ENCODE results near the gene SYT7. TPM values are rescaled to one million over a fixed set of nuclear protein-coding genes. Genes with fewer than 3 reads are reported as not detected.
A peak's percentile ranks its signal among the peaks of the same experiment; 100 is the strongest.

SYT7 gene
- total RNA-seq, 2 experiments from 2014 or later: not detected

DNA sequence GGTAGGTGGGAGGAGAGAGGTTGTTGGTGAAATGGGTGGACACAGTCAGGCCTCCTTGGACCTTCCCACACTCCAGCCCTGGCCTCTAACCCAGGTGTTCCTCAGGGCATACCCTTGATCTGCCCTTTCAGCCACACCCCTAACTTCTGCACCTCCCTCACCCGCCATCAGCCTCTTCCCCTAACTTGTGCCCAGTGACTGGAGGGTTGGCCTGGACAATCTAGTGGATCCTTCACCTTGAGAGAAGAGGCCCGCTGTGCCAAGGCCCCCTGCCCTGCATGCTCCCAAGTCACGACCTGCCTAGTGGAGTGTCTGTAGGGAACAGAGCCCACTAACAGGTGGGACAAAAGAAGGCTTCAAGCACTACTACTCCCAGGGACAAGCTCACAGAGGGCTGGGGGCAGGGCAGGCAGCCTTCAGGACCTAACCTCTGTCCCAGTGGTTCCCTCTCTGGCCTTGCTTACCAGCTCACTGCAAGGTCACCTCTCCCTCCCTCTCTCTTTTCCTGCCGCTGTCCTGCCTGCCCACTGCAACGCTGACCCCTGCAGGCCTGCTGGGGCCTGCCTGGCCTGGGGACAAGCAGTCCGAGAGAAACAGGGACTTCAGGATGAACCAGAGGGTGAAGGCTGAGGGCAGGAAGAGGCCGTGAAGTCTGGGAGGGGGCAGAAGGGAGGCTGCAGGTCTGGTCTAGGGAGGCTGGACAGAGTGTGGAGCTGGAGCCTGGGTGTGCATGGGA is 3.3 kb downstream of the SYT7 start:
- CTCF ChIA-PET: no interaction called here
- DNase-seq (no peak), ATAC-seq (no peak)
- no peaks in the 10 kb centered on the region for H3K36me3 Mint-ChIP-seq (ENCODE audit: low read depth)
- peaks cover 5% of the 10 kb centered on the region for H3K4me1 Mint-ChIP-seq (ENCODE audit: low read depth)
- H3K4me3 Mint-ChIP-seq: no peak overlapping the region
- no peak overlapping the region for H3K27ac Mint-ChIP-seq
- no peaks in the 10 kb centered on the region for H3K9me3 Mint-ChIP-seq (ENCODE audit: insufficient read depth)
- H3K27me3 Mint-ChIP-seq (ENCODE audit: low read depth): peaks cover 35% of the 10 kb centered on the region
- POLR2A ChIA-PET: no interaction called here

DNA sequence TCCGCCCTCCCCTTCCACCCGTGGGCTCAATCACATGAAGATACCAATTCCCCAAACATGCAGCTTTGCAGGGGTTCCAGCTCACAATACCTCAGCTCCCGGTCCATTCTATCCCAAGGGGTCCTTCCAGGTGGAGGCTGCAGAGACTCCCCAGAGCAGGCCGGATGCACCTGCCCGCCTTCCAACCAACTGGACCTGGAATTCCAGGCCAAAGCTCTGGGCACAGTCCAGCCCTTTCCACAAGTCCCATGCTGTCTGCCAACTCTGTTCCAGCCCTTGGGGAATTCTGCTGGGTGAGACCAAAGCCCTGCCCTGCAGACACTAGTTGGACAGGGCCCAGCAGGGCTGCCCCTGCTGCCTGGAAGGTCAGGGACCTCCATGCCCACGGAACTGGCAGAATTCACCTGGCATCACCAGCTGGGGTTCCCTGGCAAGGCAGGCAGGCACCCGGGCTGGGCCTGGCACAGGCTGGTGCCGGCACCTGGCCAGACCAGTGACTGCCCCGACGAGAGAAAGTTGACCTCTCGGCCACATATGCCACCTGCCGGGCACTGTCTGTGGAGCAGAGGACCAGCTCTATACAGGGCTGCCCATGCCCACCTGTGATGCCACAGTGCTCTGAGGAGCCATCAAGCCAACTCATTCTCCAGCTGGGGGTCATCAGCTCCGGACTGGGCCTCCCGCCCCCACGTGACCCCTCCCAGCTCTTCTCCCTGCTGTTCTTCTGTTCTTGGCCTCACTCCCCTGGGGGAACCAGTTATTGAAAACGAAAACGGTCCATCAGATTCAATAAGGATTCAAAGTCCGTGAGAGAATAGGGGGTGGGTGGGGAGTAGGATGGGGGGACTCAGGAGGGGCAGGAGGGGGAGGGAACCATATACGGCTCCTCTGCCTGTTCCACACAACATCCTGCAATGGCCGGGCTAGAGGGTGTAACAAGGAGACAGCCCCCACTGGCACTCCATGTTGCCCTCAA is 4.7 kb downstream of the SYT7 start:
- Mint-ChIP-seq H3K4me1 (ENCODE audit: low read depth) (no peaks in the 10 kb centered on the region), H3K27ac (no peak overlapping the region), H3K9me3 (ENCODE audit: insufficient read depth) (no peaks in the 10 kb centered on the region), H3K36me3 (ENCODE audit: low read depth) (no peaks in the 10 kb centered on the region), H3K4me3 (no peak overlapping the region), H3K27me3 (ENCODE audit: low read depth) (peaks cover 22% of the 10 kb centered on the region)
- POLR2A ChIA-PET: no interaction called here
- no peak for DNase-seq
- CTCF ChIA-PET: no interaction called here
- no peak for ATAC-seq

DNA sequence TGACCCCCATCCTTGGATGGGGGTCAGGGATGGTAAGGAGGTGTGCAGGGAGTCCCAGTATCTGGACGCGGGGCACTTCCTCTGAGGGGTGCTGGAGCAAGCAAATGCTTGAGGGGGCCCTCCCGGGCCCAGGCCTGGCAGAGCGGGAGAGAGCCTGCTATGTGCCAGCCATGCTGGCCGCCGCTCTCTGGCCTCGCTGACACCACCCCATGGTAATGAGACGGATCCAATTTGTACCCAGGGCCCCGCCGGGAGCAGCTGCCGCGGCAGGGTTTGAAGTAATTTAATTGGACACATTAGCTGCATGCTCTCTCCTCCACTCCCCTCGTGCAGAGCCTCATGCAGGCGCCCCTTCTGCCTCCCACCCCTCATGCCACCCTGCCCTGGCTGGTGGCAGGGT is 6.3 kb downstream of the SYT7 start:
- H3K9me3 Mint-ChIP-seq (ENCODE audit: insufficient read depth): no peaks in the 10 kb centered on the region
- no peaks in the 10 kb centered on the region for H3K4me1 Mint-ChIP-seq (ENCODE audit: low read depth)

DNA sequence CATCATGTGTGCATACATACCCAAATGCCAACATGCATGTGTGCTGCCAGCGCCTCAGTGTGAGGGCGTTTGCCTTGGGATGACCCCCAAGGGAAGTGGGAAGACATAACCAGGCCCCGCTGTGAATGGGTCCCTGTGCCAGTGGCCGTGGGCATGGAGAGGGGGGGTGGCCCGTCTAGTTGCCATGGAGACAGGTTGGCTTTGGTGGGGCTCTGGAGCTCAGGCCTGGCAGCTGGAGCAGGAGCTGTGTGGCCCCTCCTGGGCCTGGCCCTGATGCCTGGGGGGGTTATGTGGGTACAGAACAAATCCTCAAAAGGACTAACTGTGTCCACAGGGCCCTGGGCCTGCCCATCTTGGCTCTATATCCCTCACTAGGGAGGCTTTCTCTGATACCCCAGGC is 8.0 kb downstream of the SYT7 start:
- POLR2A ChIA-PET: no interaction called here
- Mint-ChIP-seq H3K27me3 (ENCODE audit: low read depth) (peaks cover 9% of the 10 kb centered on the region), H3K4me3 (no peak overlapping the region), H3K9me3 (ENCODE audit: insufficient read depth) (no peaks in the 10 kb centered on the region), H3K36me3 (ENCODE audit: low read depth) (no peaks in the 10 kb centered on the region), H3K4me1 (ENCODE audit: low read depth) (no peaks in the 10 kb centered on the region), H3K27ac (no peak overlapping the region)
- ATAC-seq (no peak), DNase-seq (no peak)
- CTCF ChIA-PET: no interaction called here

More for the DNA sequence above, 6.3 kb downstream of the SYT7 start:
- Mint-ChIP-seq H3K27ac (no peak overlapping the region), H3K36me3 (ENCODE audit: low read depth) (no peaks in the 10 kb centered on the region), H3K4me3 (no peak overlapping the region), H3K27me3 (ENCODE audit: low read depth) (peaks cover 16% of the 10 kb centered on the region)
- CTCF ChIA-PET: no interaction called here
- ATAC-seq: no peak
- POLR2A ChIA-PET: interaction anchor here (1.0 kb wide), 1 partner anchor 10 kb away, joined by 3 read pairs; no protein-coding TSS in a partner anchor
- DNase-seq: no peak

DNA sequence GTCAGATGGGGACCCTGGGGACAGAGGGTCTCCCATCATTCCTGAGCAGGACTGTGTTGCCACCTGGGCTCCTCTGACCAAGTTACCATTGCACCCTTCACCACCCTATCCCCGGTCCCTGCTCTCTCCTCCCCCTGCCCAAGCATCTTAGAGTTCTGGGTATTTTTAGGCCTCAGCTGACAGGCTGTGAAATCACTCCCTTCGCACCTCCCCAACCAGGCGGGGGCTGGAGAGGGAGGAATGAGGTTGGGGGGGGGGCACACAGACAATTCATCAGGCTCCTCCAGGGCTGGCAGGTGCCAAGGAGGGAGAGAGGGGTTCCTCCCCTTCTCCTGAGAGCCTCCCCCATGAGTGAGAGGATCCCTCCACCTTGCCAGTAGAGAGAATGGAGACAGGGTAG is 9.0 kb downstream of the SYT7 start:
- no peak overlapping the region for H3K4me3 Mint-ChIP-seq
- H3K4me1 Mint-ChIP-seq (ENCODE audit: low read depth): no peaks in the 10 kb centered on the region
- ChIA-PET POLR2A (no interaction called here), CTCF (no interaction called here)
- DNase-seq (no peak), ATAC-seq (no peak)
- H3K27me3 Mint-ChIP-seq (ENCODE audit: low read depth): peaks cover 13% of the 10 kb centered on the region
- H3K27ac Mint-ChIP-seq: no peak overlapping the region
- no peaks in the 10 kb centered on the region for H3K9me3 Mint-ChIP-seq (ENCODE audit: insufficient read depth)
- no peaks in the 10 kb centered on the region for H3K36me3 Mint-ChIP-seq (ENCODE audit: low read depth)

DNA sequence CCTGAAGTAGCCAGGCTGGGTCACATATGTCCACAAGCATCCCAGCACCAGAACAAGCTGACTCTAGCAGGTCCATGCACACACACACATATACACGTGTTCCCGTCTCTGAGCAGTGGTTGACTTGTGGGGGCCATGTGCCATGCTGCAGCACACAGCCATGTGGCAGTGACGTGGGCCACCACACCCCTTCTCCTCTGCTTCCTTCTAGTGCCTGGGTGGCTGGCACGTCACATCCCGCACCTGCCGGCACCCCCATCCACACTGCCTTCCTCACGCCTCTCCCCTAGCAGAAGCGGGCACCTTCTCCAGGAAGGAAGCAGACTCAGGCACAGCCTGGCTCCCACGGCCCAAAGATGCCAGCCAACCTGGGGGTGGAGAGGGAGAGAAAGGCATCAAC is 9.5 kb downstream of the SYT7 start:
- no peak overlapping the region for H3K27ac Mint-ChIP-seq
- no peaks in the 10 kb centered on the region for H3K4me1 Mint-ChIP-seq (ENCODE audit: low read depth)
- no peaks in the 10 kb centered on the region for H3K9me3 Mint-ChIP-seq (ENCODE audit: insufficient read depth)
- ATAC-seq (no peak), DNase-seq (no peak)
- H3K27me3 Mint-ChIP-seq (ENCODE audit: low read depth): peaks cover 13% of the 10 kb centered on the region
- POLR2A ChIA-PET: no interaction called here
- H3K36me3 Mint-ChIP-seq (ENCODE audit: low read depth): no peaks in the 10 kb centered on the region
- CTCF ChIA-PET: no interaction called here
- no peak overlapping the region for H3K4me3 Mint-ChIP-seq

DNA sequence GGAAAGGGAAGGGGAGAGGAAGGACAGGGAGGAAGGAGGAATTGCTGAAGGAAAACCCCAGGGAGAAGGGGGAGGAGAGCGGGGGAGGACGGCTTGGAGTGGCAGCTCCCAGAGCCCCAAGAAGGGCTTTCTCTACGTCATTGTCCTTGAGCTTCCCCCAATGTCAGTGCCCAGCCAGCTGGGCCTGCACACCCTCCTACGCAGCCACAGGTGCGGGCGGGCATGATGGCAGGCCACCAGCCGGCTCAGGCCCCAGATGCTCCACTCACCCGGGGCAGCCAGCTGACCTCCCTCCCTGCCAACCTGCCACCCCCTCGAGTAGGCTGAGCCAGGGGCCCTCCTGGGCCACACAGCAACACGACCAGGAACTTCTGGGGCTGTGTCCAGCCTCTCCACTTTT is 11.2 kb downstream of the SYT7 start:
- DNase-seq (no peak), ATAC-seq (no peak)
- no peak overlapping the region for H3K4me3 Mint-ChIP-seq
- H3K27ac Mint-ChIP-seq: no peak overlapping the region
- H3K9me3 Mint-ChIP-seq (ENCODE audit: insufficient read depth): no peaks in the 10 kb centered on the region
- ChIA-PET POLR2A (no interaction called here), CTCF (interaction anchor here (1.2 kb wide), 1 partner anchor 38 kb away, joined by 3 read pairs; no protein-coding TSS in a partner anchor)
- H3K27me3 Mint-ChIP-seq (ENCODE audit: low read depth): peaks cover 13% of the 10 kb centered on the region
- no peaks in the 10 kb centered on the region for H3K36me3 Mint-ChIP-seq (ENCODE audit: low read depth)
- H3K4me1 Mint-ChIP-seq (ENCODE audit: low read depth): no peaks in the 10 kb centered on the region

DNA sequence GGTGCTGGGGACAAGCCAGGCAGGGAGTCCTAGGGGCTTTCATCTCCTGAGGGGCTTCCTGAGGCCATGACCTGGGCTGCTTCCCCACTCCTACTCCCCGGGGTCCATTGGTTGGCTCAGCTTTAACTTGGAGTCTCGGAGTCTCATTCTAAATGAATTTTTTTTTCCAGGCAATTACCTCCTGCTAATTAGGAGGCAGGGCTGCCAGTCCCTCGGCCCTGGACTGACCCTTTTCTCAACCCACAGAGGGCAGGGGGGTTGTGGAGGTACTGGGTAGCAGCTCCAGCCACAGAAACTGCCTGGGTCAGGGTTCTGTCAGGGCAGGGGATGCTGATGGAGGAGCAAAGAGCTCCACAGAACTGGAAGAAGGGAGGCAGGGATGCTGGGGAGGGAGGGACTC is 11.9 kb downstream of the SYT7 start:
- CTCF ChIA-PET: interaction anchor here (1.2 kb wide), 1 partner anchor 37 kb away, joined by 3 read pairs; no protein-coding TSS in a partner anchor
- H3K4me3 Mint-ChIP-seq: no peak overlapping the region
- peaks cover 13% of the 10 kb centered on the region for H3K27me3 Mint-ChIP-seq (ENCODE audit: low read depth)

DNA sequence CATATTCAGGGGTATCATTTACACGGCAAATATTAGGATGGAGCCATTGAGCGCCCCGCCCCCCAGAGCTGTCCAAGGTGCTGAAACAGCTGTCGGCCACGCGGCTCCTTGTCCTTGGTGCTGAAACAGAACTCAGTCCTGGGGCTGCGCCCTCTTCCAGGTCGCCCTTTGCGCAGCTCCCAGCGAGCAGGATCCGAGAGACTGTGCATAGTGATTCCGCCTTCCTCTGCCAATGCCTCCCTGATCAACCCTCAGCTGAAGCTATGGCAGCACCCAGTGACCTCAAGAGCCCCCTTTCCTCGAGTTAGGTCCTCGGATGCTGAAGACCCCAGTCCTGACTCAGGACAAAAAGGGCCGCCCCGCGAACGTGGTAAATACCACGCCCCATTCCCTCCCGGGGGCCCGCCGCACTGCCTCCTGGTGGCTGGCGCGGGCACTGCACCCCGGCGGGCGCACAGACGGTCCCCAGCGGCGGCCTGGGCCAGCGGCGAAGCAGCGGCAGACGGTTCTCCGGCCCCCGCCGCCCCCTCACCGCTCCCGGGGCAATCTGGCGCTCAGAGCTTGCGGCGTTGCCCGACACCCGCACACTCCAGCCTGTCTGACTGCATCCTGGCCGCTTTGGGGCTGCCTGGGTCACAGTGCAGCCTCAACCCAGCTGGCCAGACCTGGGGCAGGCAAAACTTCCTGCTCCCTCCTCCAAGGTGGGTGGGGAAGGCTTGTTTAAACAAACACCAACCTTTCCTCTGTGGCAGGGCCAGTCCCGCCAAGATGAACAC is 13.4 kb downstream of the SYT7 start:
- Mint-ChIP-seq H3K4me3 (no peak overlapping the region), H3K27me3 (ENCODE audit: low read depth) (peaks cover 13% of the 10 kb centered on the region), H3K4me1 (ENCODE audit: low read depth) (no peaks in the 10 kb centered on the region), H3K9me3 (ENCODE audit: insufficient read depth) (no peaks in the 10 kb centered on the region), H3K27ac (no peak overlapping the region), H3K36me3 (ENCODE audit: low read depth) (no peaks in the 10 kb centered on the region)
- POLR2A ChIA-PET: interaction anchor here (1.0 kb wide), 1 partner anchor 20 kb away, joined by 3 read pairs; no protein-coding TSS in a partner anchor
- ATAC-seq: peak; percentile 89
- CTCF ChIA-PET: interaction anchor here (0.9 to 1.9 kb wide), 5 partner anchors 14 to 71 kb away, joined by 3 to 7 read pairs (median 5); no protein-coding TSS in a partner anchor
- peak; percentile 88 for DNase-seq

More for the DNA sequence above, 11.9 kb downstream of the SYT7 start:
- POLR2A ChIA-PET: no interaction called here
- H3K4me1 Mint-ChIP-seq (ENCODE audit: low read depth): no peaks in the 10 kb centered on the region
- no peaks in the 10 kb centered on the region for H3K9me3 Mint-ChIP-seq (ENCODE audit: insufficient read depth)
- H3K27ac Mint-ChIP-seq: no peak overlapping the region
- DNase-seq (no peak), ATAC-seq (no peak)
- H3K36me3 Mint-ChIP-seq (ENCODE audit: low read depth): no peaks in the 10 kb centered on the region

DNA sequence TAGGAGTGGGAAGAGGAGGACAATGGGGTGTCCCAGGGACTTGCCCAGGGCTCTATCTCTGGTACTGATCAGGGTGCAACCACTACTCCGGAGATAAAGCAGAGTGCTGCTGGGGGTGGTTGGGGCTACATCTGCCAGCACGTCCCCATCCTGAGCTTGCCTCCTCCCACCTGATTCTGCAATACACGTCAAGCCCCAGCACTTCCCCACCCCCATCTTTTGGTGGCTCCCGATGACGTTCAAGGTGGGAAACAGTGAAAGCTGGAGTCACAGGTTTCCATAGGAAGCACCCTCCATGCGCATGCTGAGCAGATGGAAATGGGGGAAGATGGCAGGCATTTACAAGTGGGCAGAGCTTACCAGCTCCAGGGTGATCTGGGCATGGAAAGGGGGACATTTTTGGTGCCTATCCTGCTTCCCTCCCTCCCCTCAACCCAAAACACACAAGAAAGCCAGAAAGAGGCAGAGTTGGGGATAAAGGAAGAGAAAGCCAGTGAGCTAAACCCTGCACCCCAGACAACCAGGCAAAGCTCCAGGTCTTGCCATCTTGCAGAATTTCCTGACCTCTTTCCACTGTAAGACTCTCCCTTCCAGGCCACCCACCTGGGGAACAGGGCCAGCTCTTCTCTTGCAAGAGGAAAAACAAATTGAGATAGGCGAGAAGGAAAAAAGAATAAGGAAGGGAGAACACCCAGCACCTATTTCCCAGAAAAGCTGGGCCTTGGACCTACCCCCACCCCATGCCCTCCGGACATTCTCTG is 15.8 kb downstream of the SYT7 start:
- DNase-seq (no peak), ATAC-seq (no peak)
- Mint-ChIP-seq H3K27me3 (ENCODE audit: low read depth) (peaks cover 19% of the 10 kb centered on the region), H3K27ac (no peak overlapping the region), H3K9me3 (ENCODE audit: insufficient read depth) (no peaks in the 10 kb centered on the region), H3K36me3 (ENCODE audit: low read depth) (no peaks in the 10 kb centered on the region), H3K4me3 (no peak overlapping the region), H3K4me1 (ENCODE audit: low read depth) (no peaks in the 10 kb centered on the region)
- ChIA-PET POLR2A (interaction anchor here (0.8 kb wide), 1 partner anchor 20 kb away, joined by 3 read pairs; no protein-coding TSS in a partner anchor), CTCF (interaction anchor here (1.3 kb wide), 1 partner anchor 33 kb away, joined by 3 read pairs; no protein-coding TSS in a partner anchor)

DNA sequence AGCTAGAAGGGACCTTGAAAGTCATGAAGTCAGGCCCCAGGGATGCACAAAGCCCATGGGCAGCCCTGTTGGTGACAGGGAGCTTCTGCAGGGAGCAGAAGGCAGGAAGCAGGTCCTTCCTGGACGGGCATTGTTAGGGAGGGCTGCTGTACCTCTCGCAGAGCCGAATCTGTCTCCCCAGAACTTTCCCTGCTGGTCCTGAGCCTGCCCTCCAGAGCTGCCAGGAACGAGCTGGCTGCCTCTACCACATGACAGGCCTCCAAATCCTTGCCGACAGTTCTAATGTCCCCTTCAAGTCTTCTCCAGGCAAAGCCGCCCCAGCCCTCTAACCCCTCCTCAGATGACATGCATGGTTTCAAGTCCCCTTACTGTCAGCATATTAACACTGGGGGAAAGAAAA is 20.1 kb downstream of the SYT7 start:
- Mint-ChIP-seq H3K27me3 (ENCODE audit: low read depth) (peaks cover 18% of the 10 kb centered on the region), H3K4me1 (ENCODE audit: low read depth) (no peaks in the 10 kb centered on the region), H3K27ac (no peak overlapping the region), H3K9me3 (ENCODE audit: insufficient read depth) (no peaks in the 10 kb centered on the region), H3K4me3 (no peak overlapping the region), H3K36me3 (ENCODE audit: low read depth) (no peaks in the 10 kb centered on the region)
- POLR2A ChIA-PET: no interaction called here
- CTCF ChIA-PET: no interaction called here
- ATAC-seq (no peak), DNase-seq (no peak)
